PC-9 (cell line): ENCODE results near the gene ZNF267. TPM values are rescaled to one million over a fixed set of nuclear protein-coding genes. Genes with fewer than 3 reads are reported as not detected.
"Not testable (repeated sequence)": the region's sequence is repeated elsewhere in the genome, so short reads cannot be mapped to it uniquely, and the experiment has no call there.

Source experiments
- BruUV-seq: library from RNA; stranded (reverse); fragments of 400-500 nt; replicated peaks from 2 replicates; lab custom pipeline; 2021; lab: Mats Ljungman, UMichigan
- CTCF ChIA-PET: fragments of 300-600 bp; sonication (Branson Sonifier 250); formaldehyde crosslinking; loops from one replicate; lab custom pipeline; 2022; ENCODE audit warnings: antibody characterized with exemption; lab: Charles Lee
- POLR2A ChIA-PET: fragments of 300-600 bp; sonication (Branson Sonifier 250); formaldehyde crosslinking; loops from one replicate; lab custom pipeline; 2022; ENCODE audit warnings: antibody characterized with exemption; ENCODE audit not compliant: unreplicated experiment; lab: Charles Lee
- DNase-seq, 2 experiments: peaks; one replicate each; pipeline versions ENCODE4 v3.0.0 to v3.0.0-alpha.2; 2015 to 2022; ENCODE audit warnings: mixed read lengths in 1 of 2
- H2AFZ ChIP-seq: fragments of 200-600 bp; sonication (generic); 2 replicates; pipeline ENCODE4 v1.8.1; 2017; ENCODE audit warnings: antibody characterized with exemption
- H3F3A ChIP-seq: fragments of 200-600 bp; sonication (generic); 2 replicates; pipeline ENCODE4 v1.8.1; 2017; ENCODE audit warnings: antibody characterized with exemption, mild to moderate bottlenecking, low read depth; ENCODE audit not compliant: insufficient read depth
- H3K27ac ChIP-seq: fragments of 200-600 bp; sonication (generic); 2 replicates; pipeline ENCODE4 v1.6.1; 2016; ENCODE audit warnings: mixed run types
- H3K27me3 ChIP-seq: fragments of 200-600 bp; sonication (generic); 2 replicates; pipeline ENCODE4 v1.6.1; 2016; ENCODE audit warnings: low read depth, mixed run types; ENCODE audit not compliant: insufficient read depth
- H3K36me3 ChIP-seq: fragments of 200-600 bp; sonication (generic); 2 replicates; pipeline ENCODE4 v1.6.1; 2016; ENCODE audit warnings: low read depth, mixed run types
- H3K4me1 ChIP-seq: fragments of 200-600 bp; sonication (generic); replicated peaks from 2 replicates; pipeline ENCODE4 v1.6.1; 2016; ENCODE audit warnings: mixed run types; ENCODE audit not compliant: insufficient read depth
- H3K4me2 ChIP-seq: fragments of 200-600 bp; sonication (generic); 2 replicates; pipeline ENCODE4 v1.6.1; 2017; ENCODE audit warnings: mixed run types
- H3K4me3 ChIP-seq: fragments of 200-600 bp; sonication (generic); 2 replicates; pipeline ENCODE4 v1.6.1; 2016; ENCODE audit warnings: mixed run types
- H3K79me2 ChIP-seq: fragments of 200-600 bp; sonication (generic); 2 replicates; pipeline ENCODE4 v1.6.1; 2017; ENCODE audit warnings: low read depth, mixed run types
- H3K9me2 ChIP-seq: fragments of 200-600 bp; sonication (generic); 2 replicates; pipeline ENCODE4 v1.8.1; 2017; ENCODE audit warnings: mild to moderate bottlenecking; ENCODE audit not compliant: insufficient read depth
- H3K9me3 ChIP-seq: fragments of 200-600 bp; sonication (generic); 2 replicates; pipeline ENCODE4 v1.8.1; 2016; ENCODE audit warnings: low read depth; ENCODE audit not compliant: insufficient read depth
- H4K20me1 ChIP-seq: fragments of 200-600 bp; sonication (generic); 2 replicates; pipeline ENCODE4 v1.8.1; 2017; ENCODE audit not compliant: insufficient read depth
- EZH2 ChIP-seq: fragments of 200-600 bp; sonication (generic); IDR thresholded peaks from 2 replicates; pipeline ENCODE4 v1.8.0; 2017; ENCODE audit warnings: antibody characterized with exemption, low read depth
- intact Hi-C: fragments of 100-400 bp; cut with micrococcal nuclease; formaldehyde crosslinking; loops from one replicate; pipeline ENCODE4 v1.10.0; 2022; ENCODE audit not compliant: unreplicated experiment
- total RNA-seq: library from RNA; stranded (reverse); gene quantifications from 2 replicates; pipeline ENCODE4 v1.2.3, GENCODE V29; 2021
- TF ChIP-seq, protein P1 (sequence below): fragments of 200-600 bp; sonication (generic); conservative IDR thresholded peaks from 2 replicates; pipeline ENCODE4 v1.6.1; 2017; ENCODE audit warnings: mixed run types, antibody characterized with exemption, mild to moderate bottlenecking, moderate library complexity

The ZNF267 gene
- total RNA-seq, 1 experiment from 2014 or later = 12.4 TPM

DNA sequence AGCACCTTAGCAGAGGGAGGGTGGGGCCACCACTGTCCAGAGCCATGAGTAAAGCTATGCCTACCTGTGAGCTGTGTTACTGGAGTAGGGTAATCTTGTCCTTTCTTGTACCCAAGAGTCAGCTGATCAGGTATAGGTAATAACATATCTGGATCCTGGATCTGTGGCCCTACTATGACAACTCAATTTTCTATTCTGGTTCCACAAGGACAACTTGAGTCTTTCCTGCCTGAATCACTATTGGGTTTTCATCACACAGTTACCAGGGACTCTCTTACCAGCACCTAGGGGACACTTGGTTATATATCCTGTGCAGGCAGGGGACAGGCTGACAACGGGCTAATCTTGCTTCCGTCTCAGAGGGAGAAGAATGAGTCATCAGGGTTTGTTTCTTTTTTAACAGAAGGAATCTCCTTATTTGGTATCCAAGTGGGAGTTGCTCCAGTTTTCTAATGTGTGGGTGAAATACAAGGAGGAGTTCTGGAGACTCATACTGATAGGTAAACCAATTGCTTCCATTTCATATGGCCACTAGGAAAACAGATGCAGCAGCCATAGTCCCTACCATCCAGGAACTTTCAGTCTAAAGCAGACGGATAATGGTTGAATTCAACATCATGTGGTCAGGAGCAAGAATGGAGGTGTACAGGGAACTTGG lies 6.8 kb downstream of the ZNF267 start:
- no peak for TF ChIP-seq EZH2
- TF ChIP-seq, protein P1, sequence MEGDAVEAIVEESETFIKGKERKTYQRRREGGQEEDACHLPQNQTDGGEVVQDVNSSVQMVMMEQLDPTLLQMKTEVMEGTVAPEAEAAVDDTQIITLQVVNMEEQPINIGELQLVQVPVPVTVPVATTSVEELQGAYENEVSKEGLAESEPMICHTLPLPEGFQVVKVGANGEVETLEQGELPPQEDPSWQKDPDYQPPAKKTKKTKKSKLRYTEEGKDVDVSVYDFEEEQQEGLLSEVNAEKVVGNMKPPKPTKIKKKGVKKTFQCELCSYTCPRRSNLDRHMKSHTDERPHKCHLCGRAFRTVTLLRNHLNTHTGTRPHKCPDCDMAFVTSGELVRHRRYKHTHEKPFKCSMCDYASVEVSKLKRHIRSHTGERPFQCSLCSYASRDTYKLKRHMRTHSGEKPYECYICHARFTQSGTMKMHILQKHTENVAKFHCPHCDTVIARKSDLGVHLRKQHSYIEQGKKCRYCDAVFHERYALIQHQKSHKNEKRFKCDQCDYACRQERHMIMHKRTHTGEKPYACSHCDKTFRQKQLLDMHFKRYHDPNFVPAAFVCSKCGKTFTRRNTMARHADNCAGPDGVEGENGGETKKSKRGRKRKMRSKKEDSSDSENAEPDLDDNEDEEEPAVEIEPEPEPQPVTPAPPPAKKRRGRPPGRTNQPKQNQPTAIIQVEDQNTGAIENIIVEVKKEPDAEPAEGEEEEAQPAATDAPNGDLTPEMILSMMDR = no peak
- CTCF ChIA-PET = no interaction called here
- DNase-seq = peak in 1 of 2 experiments; percentile 58
- Histone ChIP-seq H3K36me3 (peaks cover 90% of the 10 kb centered on the region), H2AFZ (no peak overlapping the region), H3K4me2 (no peak overlapping the region), H3K4me1 (peaks cover 16% of the 10 kb centered on the region), H3K79me2 (peaks cover 86% of the 10 kb centered on the region), H3K9me3 (peaks cover 27% of the 10 kb centered on the region), H3K27ac (no peak overlapping the region), H3K9me2 (no peaks in the 10 kb centered on the region), H3K4me3 (no peak overlapping the region), H3F3A (no peaks in the 10 kb centered on the region; the same call in 1 of the 2 replicates), H3K27me3 (no peaks in the 10 kb centered on the region), H4K20me1 (no peaks in the 10 kb centered on the region)
- TSS peak; percentile 96 for BruUV-seq
- intact Hi-C loops = no loop called here
- POLR2A ChIA-PET = no interaction called here

DNA sequence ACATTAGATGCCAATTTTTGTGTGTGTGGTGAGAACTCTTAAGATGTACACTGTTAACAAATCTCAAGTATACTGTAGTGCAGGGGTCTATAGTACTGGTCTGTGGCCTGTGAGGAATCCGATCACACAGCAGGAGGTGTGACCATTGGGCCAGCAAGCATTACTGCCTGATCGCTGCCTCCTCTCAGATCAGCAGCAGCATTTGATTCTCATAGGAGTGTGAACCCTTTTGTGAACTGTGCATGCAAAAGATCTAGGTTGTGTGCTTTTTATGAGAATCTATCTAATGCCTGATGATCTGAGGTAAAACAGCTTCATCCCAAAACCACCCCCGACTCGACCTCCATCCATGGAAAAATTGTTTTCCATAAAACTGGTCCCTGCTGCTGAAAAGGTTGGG lies 12.6 kb downstream of the ZNF267 start:
- Histone ChIP-seq H3K27me3 (no peaks in the 10 kb centered on the region), H3K27ac (no peak overlapping the region), H3K4me1 (no peaks in the 10 kb centered on the region), H3K36me3 (peaks cover 92% of the 10 kb centered on the region), H3K79me2 (peaks cover 65% of the 10 kb centered on the region), H4K20me1 (peaks cover 5% of the 10 kb centered on the region; the same call in 1 of the 2 replicates), H3K9me2 (no peaks in the 10 kb centered on the region), H3F3A (no peaks in the 10 kb centered on the region), H3K4me3 (no peak overlapping the region), H3K9me3 (peaks cover 27% of the 10 kb centered on the region), H3K4me2 (no peak overlapping the region), H2AFZ (no peak overlapping the region)
- ChIA-PET CTCF (no interaction called here), POLR2A (no interaction called here)
- BruUV-seq = no TSS peak
- DNase-seq = no peak
- intact Hi-C loops = no loop called here
- TF ChIP-seq EZH2 = no peak
- TF ChIP-seq, protein P1 = no peak

DNA sequence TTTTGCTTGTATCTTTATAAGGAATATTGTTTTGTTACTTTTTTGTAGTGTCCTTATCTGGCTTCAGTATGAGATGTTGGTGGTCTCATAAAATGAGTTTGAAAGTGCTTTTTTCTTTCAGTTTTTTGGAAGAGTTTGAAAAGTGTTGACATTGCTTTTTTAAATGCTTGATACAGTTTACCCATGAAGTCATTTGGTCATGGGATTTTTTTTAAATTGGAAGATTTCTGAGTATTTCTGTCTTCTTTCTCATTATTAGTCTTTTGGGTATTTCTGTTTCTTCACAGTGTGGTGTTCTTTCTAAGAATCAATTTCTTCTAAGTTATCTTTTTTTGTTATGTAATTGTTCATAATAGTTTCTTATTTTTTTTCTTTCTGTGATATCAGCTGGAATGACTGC lies 15.1 kb downstream of the ZNF267 start:
- H3K27me3 ChIP-seq = no peaks in the 10 kb centered on the region
- H3F3A ChIP-seq = no peaks in the 10 kb centered on the region
- POLR2A ChIA-PET = no interaction called here
- DNase-seq = no peak
- peaks cover 43% of the 10 kb centered on the region for H3K79me2 ChIP-seq
- BruUV-seq = no TSS peak
- no peaks in the 10 kb centered on the region for H3K4me1 ChIP-seq
- CTCF ChIA-PET = no interaction called here
- peaks cover 23% of the 10 kb centered on the region for H3K9me3 ChIP-seq
- no peak overlapping the region for H3K4me2 ChIP-seq
- no peaks in the 10 kb centered on the region for H3K9me2 ChIP-seq
- no peak for TF ChIP-seq EZH2
- TF ChIP-seq, protein P1 = no peak
- no peak overlapping the region for H2AFZ ChIP-seq
- peaks cover 5% of the 10 kb centered on the region; the same call in 1 of the 2 replicates for H4K20me1 ChIP-seq
- intact Hi-C loops = no loop called here
- no peak overlapping the region for H3K4me3 ChIP-seq
- no peak overlapping the region for H3K27ac ChIP-seq
- H3K36me3 ChIP-seq = peaks cover 91% of the 10 kb centered on the region

DNA sequence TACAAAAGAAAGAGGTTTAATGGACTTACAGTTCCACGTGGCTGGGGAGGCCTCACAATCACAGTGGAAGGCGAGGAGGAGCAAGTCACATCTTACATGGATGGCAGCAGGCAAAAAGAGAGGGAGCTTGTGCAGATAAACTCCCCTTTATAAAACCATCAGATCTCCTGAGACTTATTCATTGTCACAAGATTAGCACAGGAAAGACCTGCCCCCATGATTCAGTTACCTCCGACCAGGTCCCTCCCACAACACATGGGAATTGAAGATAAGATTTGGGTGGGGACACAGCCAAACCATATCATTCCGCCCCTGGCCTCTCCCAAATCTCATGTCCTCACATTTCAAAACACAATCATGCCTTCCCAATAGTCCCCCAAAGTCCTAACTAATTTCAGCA lies 18.5 kb downstream of the ZNF267 start:
- H3K9me2 ChIP-seq, H4K20me1 ChIP-seq, intact Hi-C loops, H2AFZ ChIP-seq, H3K27ac ChIP-seq, CTCF ChIA-PET, H3K27me3 ChIP-seq, POLR2A ChIA-PET, H3K4me2 ChIP-seq, DNase-seq, H3K4me1 ChIP-seq, H3K4me3 ChIP-seq, H3F3A ChIP-seq: not testable (repeated sequence)
- Histone ChIP-seq H3K36me3 (peaks cover 91% of the 10 kb centered on the region), H3K79me2 (peaks cover 36% of the 10 kb centered on the region), H3K9me3 (peaks cover 40% of the 10 kb centered on the region)
- BruUV-seq = TSS peak; percentile 7
